Vagina (tissue), 2 donors: ENCODE data around the gene ACSS2. TPM values are rescaled to one million over a fixed set of nuclear protein-coding genes. Genes with fewer than 3 reads are reported as not detected.

Experiments
- DNase-seq, 2 donors: peaks; one replicate each; pipeline ENCODE4 v3.0.0-alpha.2; 2017; ENCODE audit errors: extremely low spot score in 2 of 2
- H3K27ac ChIP-seq: fragments of 200-600 bp; sonication (generic); one replicate; pipeline ENCODE4 v1.5.1; 2019
- H3K27me3 ChIP-seq: fragments of 200-600 bp; sonication (generic); one replicate; pipeline ENCODE4 v1.5.1; 2019
- H3K36me3 ChIP-seq, 2 donors: fragments of 200-600 bp; sonication (generic); one replicate each; pipeline ENCODE4 v1.5.1; 2017 to 2019
- H3K4me1 ChIP-seq: fragments of 200-600 bp; sonication (generic); one replicate; pipeline ENCODE4 v1.5.1; 2019
- H3K4me3 ChIP-seq, 2 donors: fragments of 200-600 bp; sonication (generic); 1 replicate in 1 of 2; 2 replicates in 1 of 2; pipeline ENCODE4 v1.5.1; 2016 to 2019
- H3K9me3 ChIP-seq: fragments of 200-600 bp; sonication (generic); one replicate; pipeline ENCODE4 v1.5.1; 2019
- POLR2A ChIP-seq, 2 donors: fragments of 450-650 bp; IDR thresholded peaks; one replicate each; pipeline ENCODE4 v1.6.1; 2017; ENCODE audit warnings: antibody characterized with exemption in 2 of 2, mild to moderate bottlenecking in 2 of 2, moderate library complexity in 2 of 2
- POLR2AphosphoS5 ChIP-seq, 2 donors: sonication (generic); formaldehyde crosslinking; IDR thresholded peaks; one replicate each; pipeline ENCODE4 v1.9.0; 2017; ENCODE audit warnings: antibody characterized with exemption in 2 of 2, mild to moderate bottlenecking in 2 of 2, low read depth in 1 of 2; ENCODE audit not compliant: insufficient read depth in 1 of 2
- intact Hi-C: fragments of 100-400 bp; cut with DNase I; formaldehyde crosslinking; loops from one replicate; pipeline ENCODE4 v1.15.1; 2023
- total RNA-seq: library from RNA; depleted of rRNA; stranded (reverse); fragments of >200 nt; gene quantifications from one replicate; pipeline ENCODE4 v1.2.3, GENCODE V29; 2016
- TF ChIP-seq, protein P1 (sequence below), 3 experiments: fragments of 450-650 bp in 2 of 3; fragments of 200-600 bp in 1 of 3; sonication (generic) in 1 of 3; IDR thresholded peaks; one replicate each; pipeline ENCODE4 v1.5.1; 2017 to 2019; ENCODE audit warnings: antibody characterized with exemption in 3 of 3, mild to moderate bottlenecking in 2 of 3, moderate library complexity in 2 of 3

Gene ACSS2
- total RNA-seq, 1 donor from 2014 or later, result 56.2 TPM

DNA sequence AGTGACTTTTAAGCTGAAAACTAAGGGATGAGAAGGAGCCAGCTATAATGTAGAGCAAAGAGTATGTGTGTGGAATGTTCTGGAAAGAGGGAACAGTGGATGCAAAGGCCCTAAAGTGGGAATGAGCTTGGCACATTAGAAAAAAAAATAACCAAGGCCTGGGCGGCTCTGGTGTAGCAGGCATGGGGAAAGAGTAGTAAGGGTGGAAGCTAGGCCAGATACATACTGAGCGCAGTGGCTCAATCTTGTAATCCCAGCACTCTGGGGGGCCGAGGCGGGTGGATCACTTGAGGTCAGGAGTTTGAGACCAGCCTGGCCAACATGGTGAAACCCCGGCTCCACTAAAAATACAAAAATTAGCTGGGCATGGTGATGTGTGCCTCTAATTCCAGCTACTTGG lies 12.2 kb upstream of the ACSS2 start:
- DNase-seq, result no peak
- no peak for TF ChIP-seq POLR2AphosphoS5 (IDR thresholded peaks at IDR 0.05; ENCODE audit: insufficient read depth in 1 of 2, low read depth in 1 of 2)
- H3K9me3 ChIP-seq, result no peaks in the 10 kb centered on the region
- H3K4me1 ChIP-seq, result no peaks in the 10 kb centered on the region
- H3K27ac ChIP-seq, result no peak overlapping the region
- intact Hi-C loops, result no loop called here
- H3K4me3 ChIP-seq, result no peak overlapping the region
- no peaks in the 10 kb centered on the region for H3K36me3 ChIP-seq
- H3K27me3 ChIP-seq, result no peaks in the 10 kb centered on the region

DNA sequence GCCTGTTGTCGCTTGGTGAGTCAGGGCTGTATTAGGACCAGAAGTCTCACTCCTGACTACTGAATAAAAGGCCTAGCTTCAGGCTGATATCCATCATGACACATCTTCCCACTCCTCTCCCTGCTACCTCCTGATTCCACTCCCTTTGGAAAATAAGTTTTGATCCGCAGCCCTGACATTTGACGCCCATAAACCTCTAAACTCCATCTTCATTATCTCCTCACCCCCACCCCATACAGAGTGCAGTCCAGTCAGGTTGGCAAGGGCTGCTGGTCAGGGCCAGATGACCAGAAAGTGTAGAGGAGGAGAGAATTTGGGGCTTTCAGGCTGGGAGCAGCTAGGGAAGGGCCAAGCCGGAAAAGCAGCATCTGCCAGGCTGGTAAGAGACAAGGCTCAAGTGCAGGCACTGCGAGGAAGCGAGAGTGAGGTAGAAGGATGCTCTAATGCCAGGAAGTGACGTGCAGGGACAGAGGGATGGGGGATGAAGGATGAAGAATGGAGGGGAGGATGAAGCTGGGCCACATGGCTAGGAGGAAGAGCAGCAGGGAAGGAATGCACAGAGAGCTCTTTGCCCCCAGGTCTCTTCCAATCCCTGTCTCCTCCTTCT lies 5.0 kb upstream of the ACSS2 start:
- peak overlapping the region; percentile 67 to 83 for H3K4me3 ChIP-seq
- H3K36me3 ChIP-seq, result no peaks in the 10 kb centered on the region
- peak overlapping the region; percentile 85 for H3K27ac ChIP-seq
- TF ChIP-seq POLR2AphosphoS5 (IDR thresholded peaks at IDR 0.05; ENCODE audit: insufficient read depth in 1 of 2, low read depth in 1 of 2) (no peak), POLR2A (IDR thresholded peaks at IDR 0.05) (no peak)
- TF ChIP-seq, protein P1, sequence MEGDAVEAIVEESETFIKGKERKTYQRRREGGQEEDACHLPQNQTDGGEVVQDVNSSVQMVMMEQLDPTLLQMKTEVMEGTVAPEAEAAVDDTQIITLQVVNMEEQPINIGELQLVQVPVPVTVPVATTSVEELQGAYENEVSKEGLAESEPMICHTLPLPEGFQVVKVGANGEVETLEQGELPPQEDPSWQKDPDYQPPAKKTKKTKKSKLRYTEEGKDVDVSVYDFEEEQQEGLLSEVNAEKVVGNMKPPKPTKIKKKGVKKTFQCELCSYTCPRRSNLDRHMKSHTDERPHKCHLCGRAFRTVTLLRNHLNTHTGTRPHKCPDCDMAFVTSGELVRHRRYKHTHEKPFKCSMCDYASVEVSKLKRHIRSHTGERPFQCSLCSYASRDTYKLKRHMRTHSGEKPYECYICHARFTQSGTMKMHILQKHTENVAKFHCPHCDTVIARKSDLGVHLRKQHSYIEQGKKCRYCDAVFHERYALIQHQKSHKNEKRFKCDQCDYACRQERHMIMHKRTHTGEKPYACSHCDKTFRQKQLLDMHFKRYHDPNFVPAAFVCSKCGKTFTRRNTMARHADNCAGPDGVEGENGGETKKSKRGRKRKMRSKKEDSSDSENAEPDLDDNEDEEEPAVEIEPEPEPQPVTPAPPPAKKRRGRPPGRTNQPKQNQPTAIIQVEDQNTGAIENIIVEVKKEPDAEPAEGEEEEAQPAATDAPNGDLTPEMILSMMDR (IDR thresholded peaks at IDR 0.05), result no peak
- H3K4me1 ChIP-seq, result peaks cover 42% of the 10 kb centered on the region
- intact Hi-C loops, result no loop called here
- no peaks in the 10 kb centered on the region for H3K9me3 ChIP-seq
- no peaks in the 10 kb centered on the region for H3K27me3 ChIP-seq
- DNase-seq, result peak in 1 of 2 donors; percentile 82

DNA sequence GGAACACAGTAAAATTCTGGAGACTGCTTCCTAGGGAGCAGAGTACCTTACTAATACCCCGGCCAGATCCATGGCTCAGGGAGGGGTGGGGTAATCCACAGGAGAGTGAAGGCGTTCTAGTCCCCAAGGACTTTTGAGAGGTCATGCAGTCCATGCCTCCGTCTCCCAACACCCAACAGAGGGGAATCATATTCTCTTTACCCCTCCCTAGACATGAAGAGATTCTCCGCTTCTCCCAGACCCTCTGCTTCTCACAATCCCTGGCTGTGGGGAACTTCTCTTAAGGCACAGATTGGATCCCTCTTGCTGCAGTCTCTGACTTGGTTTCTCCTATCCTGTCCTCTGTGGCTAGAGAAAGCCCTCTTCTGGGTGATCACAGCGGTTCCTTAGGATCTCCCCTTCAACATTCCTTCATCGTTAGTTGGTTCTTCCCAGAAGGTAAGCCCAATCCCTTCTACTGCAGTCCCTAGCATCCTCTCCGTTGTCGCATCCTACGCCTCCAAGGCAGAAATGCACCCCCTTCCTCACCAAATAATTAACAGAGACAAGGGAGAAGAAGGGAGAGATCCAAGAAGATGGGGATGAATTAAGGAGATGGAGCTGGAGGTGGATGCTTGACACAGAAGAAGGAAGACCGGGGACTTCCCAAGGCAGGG lies 4.3 kb upstream of the ACSS2 start:
- intact Hi-C loops, result no loop called here

DNA sequence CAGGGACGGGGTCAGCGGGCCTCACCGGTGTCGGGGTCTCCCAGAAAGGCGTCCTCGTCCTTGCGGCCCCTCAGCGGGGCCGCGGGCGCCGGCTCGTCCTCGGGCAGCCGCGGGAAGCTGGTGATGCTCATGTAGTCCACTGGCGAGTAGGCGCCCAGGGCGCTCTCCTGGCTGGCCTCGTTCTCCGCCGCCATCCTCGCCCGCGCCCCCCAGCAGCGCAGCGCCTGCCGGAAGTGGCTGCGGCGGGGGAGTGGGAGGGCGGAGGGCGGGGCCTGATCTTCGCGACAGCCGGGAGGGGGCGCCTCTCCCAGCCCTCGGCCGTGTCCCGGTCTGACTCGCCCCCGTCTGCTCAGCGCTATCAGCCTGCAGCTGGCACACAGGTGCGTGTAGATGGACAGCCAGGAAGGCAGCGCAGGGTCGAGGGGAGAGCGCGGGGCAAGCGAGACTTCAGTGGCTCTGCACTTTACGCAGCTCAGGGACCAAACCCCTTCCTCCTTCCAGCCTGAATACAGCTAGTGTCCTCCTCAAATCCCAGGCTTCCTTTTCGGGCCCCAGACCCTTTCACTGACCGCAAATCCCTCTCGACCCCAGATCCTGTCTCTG lies 3.7 kb upstream of the ACSS2 start, which contains the start of gene GGT7:
Gene GGT7, minus strand, starts transcription at position 235 of the 603 bp plus-strand sequence. Its CDS starts 41 bp downstream, at position 194.
- Histone ChIP-seq H3K27ac (peak within 1 kb of the TSS; percentile 85), H3K36me3 (no peaks in the 10 kb centered on the region), H3K27me3 (no peaks in the 10 kb centered on the region), H3K4me3 (peak within 1 kb of the TSS; percentile 67 to 83), H3K4me1 (peaks cover 51% of the 10 kb centered on the region), H3K9me3 (no peaks in the 10 kb centered on the region)
- intact Hi-C loops, result no loop called here
- peak; percentile 29 to 83 for TF ChIP-seq POLR2AphosphoS5 (IDR thresholded peaks at IDR 0.05; ENCODE audit: insufficient read depth in 1 of 2, low read depth in 1 of 2)
- TF ChIP-seq, protein P1 (IDR thresholded peaks at IDR 0.05), result peak; percentile 43 to 73 (median 50)
- no peak for TF ChIP-seq POLR2A (IDR thresholded peaks at IDR 0.05)
- DNase-seq, result peak in 1 of 2 donors; percentile 87

More for the DNA sequence above, 4.3 kb upstream of the ACSS2 start:
- peak in 1 of 2 donors; percentile 82 for DNase-seq
- H3K4me3 ChIP-seq, result peak overlapping the region; percentile 67 to 83
- TF ChIP-seq POLR2A (IDR thresholded peaks at IDR 0.05), result no peak
- no peaks in the 10 kb centered on the region for H3K36me3 ChIP-seq
- H3K9me3 ChIP-seq, result no peaks in the 10 kb centered on the region
- H3K4me1 ChIP-seq, result peaks cover 45% of the 10 kb centered on the region
- no peaks in the 10 kb centered on the region for H3K27me3 ChIP-seq
- peak overlapping the region; percentile 85 for H3K27ac ChIP-seq

DNA sequence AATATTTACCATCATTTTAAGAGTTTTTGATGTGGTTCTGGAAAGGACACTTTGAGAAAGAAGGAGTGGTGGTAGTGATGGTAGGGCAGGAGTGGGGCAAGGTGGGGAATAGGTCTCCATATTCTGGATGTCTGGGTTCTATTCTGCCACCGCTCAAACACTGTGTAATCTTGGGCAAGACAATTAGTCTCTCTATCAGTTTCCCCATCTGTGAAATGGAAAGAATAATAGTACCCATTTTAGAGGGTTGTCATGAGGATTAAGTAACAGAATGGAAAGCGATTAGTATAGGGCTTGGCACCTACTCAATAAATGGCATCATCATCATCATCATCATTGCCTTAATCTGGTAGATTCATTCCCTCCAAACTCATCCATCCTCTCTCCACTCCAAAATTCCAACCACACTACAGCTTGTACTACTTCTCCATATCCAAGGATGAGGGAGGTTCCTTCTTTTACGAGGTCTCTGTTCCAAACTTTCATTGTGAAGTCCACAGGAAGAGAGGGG lies 2.8 kb upstream of the ACSS2 start:
- peaks cover 60% of the 10 kb centered on the region for H3K4me1 ChIP-seq
- DNase-seq, result peak in 1 of 2 donors; percentile 37
- H3K27ac ChIP-seq, result no peak overlapping the region

More for the DNA sequence above, 2.8 kb upstream of the ACSS2 start:
- Histone ChIP-seq H3K36me3 (no peaks in the 10 kb centered on the region), H3K9me3 (no peaks in the 10 kb centered on the region), H3K4me3 (peak overlapping the region in 1 of 2 donors; percentile 67), H3K27me3 (no peaks in the 10 kb centered on the region)
- intact Hi-C loops, result loop anchor here (2.0 kb wide), 1 partner anchor 81 kb away; the partner anchor contains the start of genes GSS and MYH7B
- TF ChIP-seq, protein P1 (IDR thresholded peaks at IDR 0.05), result no peak
- no peak for TF ChIP-seq POLR2A (IDR thresholded peaks at IDR 0.05)
- no peak for TF ChIP-seq POLR2AphosphoS5 (IDR thresholded peaks at IDR 0.05; ENCODE audit: insufficient read depth in 1 of 2, low read depth in 1 of 2)
